ENCODE results near the gene COX7B2. TPM values are rescaled to one million over a fixed set of nuclear protein-coding genes. Genes with fewer than 3 reads are reported as not detected.
A peak's percentile ranks its signal among the peaks of the same experiment; 100 is the strongest.

COX7B2 gene
- total and polyA plus RNA-seq, 2 of the 13 experiments (the other 11 are each of a cell fraction or from before 2014, with no cell fraction given), result not detected

GRCh38 chr4:46931981-46932380 is 22.9 kb upstream of the COX7B2 start (continued):
- TF ChIP-seq ZNF646 (CRISPR knock-in tag; IDR thresholded peaks at IDR 0.05) (no peak), PAXIP1 (CRISPR knock-in tag; conservative IDR thresholded peaks at IDR 0.05) (no peak), SMC3 (IDR thresholded peaks at IDR 0.05; ENCODE audit: low read length) (peak; percentile 30; the same call in 1 of the 2 replicates), TFAP4 (IDR thresholded peaks at IDR 0.05; ENCODE audit: borderline replicate concordance, low read depth) (no peak), ZNF891 (CRISPR knock-in tag; IDR thresholded peaks at IDR 0.05) (no peak), MAFF (IDR thresholded peaks at IDR 0.05; ENCODE audit: low read depth, low read length) (no peak)
- TF ChIP-seq, protein P1, sequence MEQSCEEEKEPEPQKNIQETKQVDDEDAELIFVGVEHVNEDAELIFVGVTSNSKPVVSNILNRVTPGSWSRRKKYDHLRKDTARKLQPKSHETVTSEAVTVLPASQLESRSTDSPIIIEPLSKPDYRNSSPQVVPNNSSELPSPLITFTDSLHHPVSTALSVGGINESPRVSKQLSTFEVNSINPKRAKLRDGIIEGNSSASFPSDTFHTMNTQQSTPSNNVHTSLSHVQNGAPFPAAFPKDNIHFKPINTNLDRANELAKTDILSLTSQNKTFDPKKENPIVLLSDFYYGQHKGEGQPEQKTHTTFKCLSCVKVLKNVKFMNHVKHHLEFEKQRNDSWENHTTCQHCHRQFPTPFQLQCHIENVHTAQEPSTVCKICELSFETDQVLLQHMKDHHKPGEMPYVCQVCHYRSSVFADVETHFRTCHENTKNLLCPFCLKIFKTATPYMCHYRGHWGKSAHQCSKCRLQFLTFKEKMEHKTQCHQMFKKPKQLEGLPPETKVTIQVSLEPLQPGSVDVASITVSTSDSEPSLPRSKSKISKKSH (CRISPR knock-in tag; IDR thresholded peaks at IDR 0.05; ENCODE audit: borderline replicate concordance), result no peak

Measured in HepG2 (cell line).